IPS DF 6.9 (cell line): ENCODE measurements around the gene GLA.

Experiments
- DNase-seq: peaks from one replicate; pipeline ENCODE4 v3.0.0-alpha.2; 2013; ENCODE audit warnings: low read depth, low spot score
- H3K27ac ChIP-seq: one replicate; pipeline ENCODE4 v1.5.1; 2013; ENCODE audit warnings: low read length, control low read depth
- H3K27me3 ChIP-seq: 2 replicates; pipeline ENCODE4 v1.6.1; 2013; ENCODE audit warnings: mild to moderate bottlenecking, low read length; ENCODE audit not compliant: control insufficient read depth, insufficient read depth
- H3K36me3 ChIP-seq: 2 replicates; pipeline ENCODE4 v1.6.1; 2013; ENCODE audit warnings: low read length; ENCODE audit not compliant: control insufficient read depth, insufficient read depth
- H3K4me1 ChIP-seq: 2 replicates; pipeline ENCODE4 v1.6.1; 2013; ENCODE audit warnings: low read length; ENCODE audit not compliant: control insufficient read depth, insufficient read depth
- H3K4me3 ChIP-seq: 2 replicates; pipeline ENCODE4 v1.5.1; 2013; ENCODE audit warnings: mild to moderate bottlenecking, low read length
- H3K9me3 ChIP-seq: 2 replicates; pipeline ENCODE4 v1.6.1; 2013; ENCODE audit warnings: low read length, inconsistent platforms; ENCODE audit not compliant: control insufficient read depth, insufficient read depth
- WGBS: extraction: QIAGEN DNeasy Blood & Tissue Kit; methylation state at CpG from one replicate; pipeline ENCODE4 v1.1.7; 2013; ENCODE audit warnings: mixed read lengths, missing lambda C conversion rate; ENCODE audit not compliant: insufficient read length, insufficient coverage; 5-methylcytosine and 5-hydroxymethylcytosine counted together

The GLA gene

DNA sequence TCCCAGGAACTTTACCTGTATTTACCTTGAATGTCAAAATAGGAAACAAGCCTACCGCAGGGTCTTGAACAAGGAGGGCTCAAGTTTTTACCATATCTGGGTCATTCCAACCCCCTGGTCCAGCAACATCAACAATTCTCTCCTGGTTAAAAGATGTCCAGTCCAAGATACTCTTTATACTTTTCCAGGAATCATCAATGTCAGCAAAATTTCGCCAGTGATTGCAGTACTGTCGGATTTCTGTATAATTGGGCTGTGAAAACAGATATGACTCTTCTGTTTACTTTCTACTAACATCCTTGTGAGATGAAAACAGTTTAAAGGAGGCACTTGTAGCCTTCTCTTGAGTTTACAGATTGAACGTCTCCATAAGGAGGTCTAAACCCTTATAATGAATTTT, 9.0 kb downstream of the GLA start:
- no peaks in the 10 kb centered on the region for H3K9me3 ChIP-seq
- no peak overlapping the region for H3K27ac ChIP-seq
- no peaks in the 10 kb centered on the region for H3K27me3 ChIP-seq
- H3K4me3 ChIP-seq = no peak overlapping the region
- no peak for DNase-seq
- no peaks in the 10 kb centered on the region for H3K4me1 ChIP-seq
- H3K36me3 ChIP-seq = peaks cover 3% of the 10 kb centered on the region; the same call in 1 of the 2 replicates
- no CpG with 5 or more reads among the region's 4 CpGs for WGBS

DNA sequence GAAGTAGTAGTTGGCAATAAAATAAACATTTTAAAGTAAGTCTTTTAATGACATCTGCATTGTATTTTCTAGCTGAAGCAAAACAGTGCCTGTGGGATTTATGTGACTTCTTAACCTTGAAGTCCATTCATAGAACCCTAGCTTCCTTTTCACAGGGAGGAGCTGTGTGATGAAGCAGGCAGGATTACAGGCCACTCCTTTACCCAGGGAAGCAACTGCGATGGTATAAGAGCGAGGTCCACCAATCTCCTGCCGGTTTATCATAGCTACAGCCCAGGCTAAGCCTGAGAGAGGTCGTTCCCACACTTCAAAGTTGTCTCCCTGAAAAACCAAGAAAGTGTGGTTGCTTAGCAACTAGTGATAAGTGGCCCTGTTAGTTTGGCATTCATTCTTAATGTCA, 9.9 kb downstream of the GLA start:
- Histone ChIP-seq H3K4me3 (no peak overlapping the region), H3K36me3 (peaks cover 5% of the 10 kb centered on the region; the same call in 1 of the 2 replicates), H3K9me3 (no peaks in the 10 kb centered on the region), H3K4me1 (no peaks in the 10 kb centered on the region), H3K27ac (no peak overlapping the region), H3K27me3 (no peaks in the 10 kb centered on the region)
- WGBS = no CpG with 5 or more reads among the region's 4 CpGs
- no peak for DNase-seq

DNA sequence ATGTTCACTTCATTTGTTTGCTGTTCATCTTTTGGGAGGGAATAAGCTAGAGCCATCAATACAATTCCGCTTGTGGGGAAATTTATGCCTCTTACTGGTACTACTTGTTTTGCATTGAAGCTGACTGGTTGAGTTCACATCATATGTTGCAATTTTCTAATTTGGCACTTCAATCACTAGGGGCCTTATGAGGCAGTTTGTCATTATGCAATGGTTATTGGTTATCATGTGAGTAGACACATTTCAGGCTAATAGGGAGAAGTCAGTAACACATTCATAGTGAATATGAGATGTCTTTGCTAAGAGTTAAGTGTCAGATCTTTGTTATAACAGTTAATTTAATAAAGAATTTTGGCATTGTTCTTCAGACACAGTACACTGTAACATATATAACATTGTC, 11.9 kb downstream of the GLA start:
- Histone ChIP-seq H3K27ac (no peak overlapping the region), H3K4me3 (no peak overlapping the region), H3K36me3 (peaks cover 15% of the 10 kb centered on the region; the same call in 1 of the 2 replicates), H3K9me3 (no peaks in the 10 kb centered on the region), H3K4me1 (no peaks in the 10 kb centered on the region), H3K27me3 (no peaks in the 10 kb centered on the region)
- DNase-seq = no peak
- no CpG with 5 or more reads among the region's 1 CpG for WGBS

DNA sequence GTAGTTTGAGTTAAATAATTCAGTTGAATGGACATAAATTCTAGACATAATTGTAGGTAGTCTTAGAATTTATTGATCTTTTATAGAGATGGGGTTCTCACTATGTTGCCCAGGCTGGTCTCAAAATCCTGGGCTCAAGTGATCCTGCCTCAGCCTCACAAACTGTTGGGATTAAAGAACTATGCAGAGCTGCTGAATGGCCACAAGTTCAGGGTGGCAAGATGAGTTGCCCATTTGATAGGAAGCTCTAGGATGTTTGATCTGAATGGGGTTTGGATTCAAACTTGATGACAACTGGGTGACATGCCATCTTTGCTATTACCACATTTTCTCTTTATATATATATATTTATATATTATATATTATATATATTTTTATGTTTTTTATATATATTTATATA, 13.4 kb downstream of the GLA start:
- Histone ChIP-seq H3K27ac (no peak overlapping the region), H3K9me3 (no peaks in the 10 kb centered on the region), H3K4me3 (no peak overlapping the region), H3K4me1 (no peaks in the 10 kb centered on the region), H3K27me3 (no peaks in the 10 kb centered on the region), H3K36me3 (peaks cover 12% of the 10 kb centered on the region; the same call in 1 of the 2 replicates)
- no peak for DNase-seq

DNA sequence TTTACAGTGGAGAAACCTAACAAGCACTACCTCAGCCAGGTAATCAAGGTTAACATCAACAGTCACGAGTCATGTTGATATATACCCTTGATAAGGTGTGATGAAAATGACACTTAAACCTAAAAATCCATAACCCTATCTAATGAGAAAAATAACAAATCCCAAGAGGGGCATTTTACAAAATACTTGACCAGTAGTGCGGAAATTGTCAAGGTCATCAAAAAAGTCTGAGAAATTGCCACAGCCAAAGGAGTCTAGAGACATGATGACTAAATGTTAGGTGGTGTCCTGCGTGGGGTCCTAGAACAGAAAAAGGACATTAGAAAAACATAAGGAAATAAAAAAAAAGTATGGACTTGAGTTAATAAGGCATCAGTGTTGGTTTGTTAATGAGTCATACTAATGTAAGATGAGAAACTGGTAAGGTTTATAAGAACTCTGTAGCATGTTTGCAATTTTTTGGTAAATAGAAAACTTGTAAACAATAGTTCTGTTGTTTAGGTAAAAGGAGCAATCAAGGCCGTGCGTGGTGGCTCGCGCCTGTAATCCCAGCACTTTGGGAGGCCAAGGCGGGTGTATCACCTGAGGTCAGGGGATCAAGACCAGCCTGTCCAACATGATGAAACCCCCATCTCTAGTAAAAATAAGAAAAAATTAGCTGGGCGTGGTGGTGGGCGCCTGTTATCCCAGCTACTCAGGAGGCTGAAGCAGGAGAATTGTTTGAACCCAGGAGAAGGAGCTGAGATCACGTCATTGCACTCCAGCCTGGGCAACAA, 14.0 kb downstream of the GLA start:
- Histone ChIP-seq H3K4me3 (no peak overlapping the region), H3K27ac (no peak overlapping the region), H3K4me1 (no peaks in the 10 kb centered on the region), H3K9me3 (no peaks in the 10 kb centered on the region), H3K27me3 (no peaks in the 10 kb centered on the region), H3K36me3 (peaks cover 12% of the 10 kb centered on the region; the same call in 1 of the 2 replicates)
- no peak for DNase-seq
- WGBS = no CpG with 5 or more reads among the region's 11 CpGs

DNA sequence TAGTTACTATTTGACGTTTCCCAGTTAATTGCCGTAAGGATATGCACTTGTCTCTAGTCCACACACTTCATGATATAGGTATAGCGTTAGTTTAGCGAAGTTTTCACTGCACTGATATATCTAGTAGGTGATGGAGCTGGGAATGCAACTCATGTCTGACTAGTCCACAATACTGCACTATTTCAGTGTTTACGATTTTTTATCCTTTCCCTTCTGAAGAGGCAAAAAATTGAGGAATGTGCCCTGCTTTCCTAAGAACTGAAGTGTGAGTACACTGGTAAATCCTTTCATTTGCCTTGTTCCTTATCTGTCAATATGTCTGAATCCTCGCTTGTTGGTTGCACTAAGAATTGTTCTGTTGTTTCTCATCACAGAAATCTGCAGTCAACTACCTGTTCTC, 15.9 kb downstream of the GLA start:
- no CpG with 5 or more reads among the region's 6 CpGs for WGBS
- Histone ChIP-seq H3K27ac (no peak overlapping the region), H3K4me1 (no peaks in the 10 kb centered on the region), H3K4me3 (peak overlapping the region; percentile 98; the same call in 1 of the 2 replicates), H3K9me3 (no peaks in the 10 kb centered on the region), H3K27me3 (no peaks in the 10 kb centered on the region), H3K36me3 (peaks cover 12% of the 10 kb centered on the region; the same call in 1 of the 2 replicates)
- no peak for DNase-seq

DNA sequence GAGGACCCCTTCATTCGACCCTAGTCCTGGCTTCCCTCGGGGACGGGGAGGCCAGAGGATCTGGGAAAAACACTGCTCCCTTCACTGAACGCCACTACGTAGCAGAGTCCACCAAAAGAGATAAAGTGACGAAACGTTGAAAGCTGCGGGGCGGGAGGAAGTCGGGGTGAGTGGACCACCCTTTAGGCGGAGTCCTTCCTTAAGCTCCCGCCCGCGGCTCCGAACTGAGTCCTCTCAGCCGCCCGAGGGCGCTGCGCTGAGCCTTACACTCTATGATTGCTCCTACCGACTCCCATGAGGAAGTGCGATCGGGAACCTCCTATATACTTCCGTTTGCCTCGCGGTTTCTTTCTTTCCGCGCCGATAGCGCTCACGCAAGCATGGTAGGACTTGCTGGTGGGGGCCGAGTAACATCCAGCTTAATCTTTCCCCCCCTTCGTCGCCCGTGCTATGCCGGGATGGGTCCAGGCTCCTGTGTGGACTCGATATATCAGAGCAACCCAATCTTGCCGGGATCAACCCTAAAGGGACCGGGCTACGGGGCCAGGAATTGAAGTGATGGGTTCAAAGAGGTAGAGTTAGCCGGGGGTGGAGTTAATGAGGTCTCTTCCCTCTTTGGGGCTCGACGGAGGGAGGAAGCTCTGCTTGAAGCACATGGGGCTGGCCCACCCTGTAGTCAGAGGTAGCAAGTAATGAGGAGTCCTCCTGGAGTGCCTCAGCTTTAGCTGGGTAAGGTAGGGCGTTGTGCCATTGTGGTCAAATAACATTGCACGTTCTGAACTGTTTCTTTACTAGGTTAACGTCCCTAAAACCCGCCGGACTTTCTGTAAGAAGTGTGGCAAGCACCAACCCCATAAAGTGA, 16.8 kb downstream of the GLA start, which contains the start of gene RPL36A:
Gene RPL36A (plus strand): TSS at position 348 of the 862 bp plus-strand sequence. CDS start 33 bp downstream, at position 381.
- peaks cover 12% of the 10 kb centered on the region; the same call in 1 of the 2 replicates for H3K36me3 ChIP-seq
- peak; percentile 67 for DNase-seq
- peak within 1 kb of the TSS; percentile 98 for H3K4me3 ChIP-seq
- no peaks in the 10 kb centered on the region for H3K4me1 ChIP-seq
- H3K27me3 ChIP-seq = no peaks in the 10 kb centered on the region
- no peaks in the 10 kb centered on the region for H3K9me3 ChIP-seq
- no peak within 1 kb of the TSS for H3K27ac ChIP-seq
- WGBS = no CpG with 5 or more reads among the region's 47 CpGs

DNA sequence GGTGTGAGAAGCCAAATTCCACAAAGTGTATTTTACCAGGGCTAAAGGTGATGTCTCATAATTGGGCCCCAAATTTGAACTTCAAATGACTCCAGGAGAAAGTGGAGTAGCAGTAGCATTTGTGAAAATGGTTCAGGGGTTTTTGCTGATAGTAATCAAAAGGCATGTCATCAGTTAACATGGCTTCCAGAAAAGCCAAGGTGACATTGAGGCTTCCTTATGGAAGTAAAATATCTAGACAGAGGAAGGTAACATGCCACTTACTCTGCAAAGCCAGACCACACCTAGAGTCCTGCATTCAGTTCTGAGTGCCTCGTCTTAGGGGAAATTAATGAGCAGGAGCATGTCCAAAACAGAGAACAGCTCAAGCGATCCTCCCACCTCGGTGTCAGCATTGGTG, 19.1 kb downstream of the GLA start:
- Histone ChIP-seq H3K9me3 (no peaks in the 10 kb centered on the region), H3K27me3 (no peaks in the 10 kb centered on the region), H3K27ac (no peak overlapping the region), H3K4me3 (no peak overlapping the region), H3K36me3 (peaks cover 12% of the 10 kb centered on the region; the same call in 1 of the 2 replicates), H3K4me1 (no peaks in the 10 kb centered on the region)
- WGBS = no CpG with 5 or more reads among the region's 3 CpGs
- no peak for DNase-seq

DNA sequence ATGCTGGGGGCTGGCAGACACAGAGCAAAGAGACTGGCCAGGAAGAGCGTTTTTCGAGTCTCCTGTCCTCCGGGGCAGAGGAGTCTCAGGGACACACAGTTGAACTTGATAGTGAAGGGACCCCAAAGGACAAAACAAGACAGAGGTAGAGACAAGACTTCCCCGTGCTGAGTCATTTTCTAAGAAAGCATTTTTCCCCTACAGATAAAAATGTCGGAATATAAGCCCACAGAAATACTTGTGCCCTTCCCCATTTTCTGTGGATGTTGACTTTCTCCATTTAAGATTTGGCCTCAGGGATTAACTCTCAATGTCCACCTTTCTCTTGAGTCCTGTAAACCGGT, 21.2 kb downstream of the GLA start:
- Histone ChIP-seq H3K27ac (no peak overlapping the region), H3K9me3 (no peaks in the 10 kb centered on the region), H3K4me3 (no peak overlapping the region)

DNA sequence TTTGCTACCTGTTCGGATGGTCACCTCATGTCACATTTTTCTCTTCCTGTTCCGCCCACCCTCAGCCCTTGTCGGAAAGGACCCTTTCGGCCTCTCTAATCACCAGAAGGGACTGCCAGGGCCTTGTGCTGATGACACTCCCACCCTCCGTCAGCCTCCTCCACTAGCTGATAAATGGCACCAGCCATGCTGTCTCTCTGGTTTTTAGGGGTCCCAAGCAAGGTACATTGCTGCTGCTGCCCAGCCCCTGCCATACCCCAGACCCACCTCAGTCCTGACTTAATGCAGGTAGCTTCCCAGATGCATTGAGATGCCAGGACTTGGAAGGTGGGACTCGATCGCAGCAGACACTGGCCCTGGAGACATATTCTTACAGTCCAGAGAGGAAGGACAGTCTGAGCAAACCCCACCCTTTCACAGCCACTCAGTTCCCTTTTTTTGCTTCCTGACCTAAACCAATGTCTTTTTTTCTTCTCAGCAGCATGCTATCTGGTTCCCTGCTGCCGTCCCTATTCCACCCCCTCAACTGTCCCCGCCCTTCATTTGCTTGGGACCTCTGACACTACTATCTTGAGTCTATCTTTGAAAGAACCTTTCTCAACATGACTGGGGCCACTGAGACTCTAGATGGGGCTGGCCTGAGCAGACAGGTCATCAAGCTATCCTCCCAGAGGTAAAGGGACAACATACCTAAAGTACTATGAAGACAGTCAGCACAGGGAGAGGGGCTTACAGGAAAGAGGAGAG, 21.8 kb downstream of the GLA start, which contains the start of gene BTK:
Gene BTK (minus strand): TSS at position 397 of the 747 bp plus-strand sequence. CDS start 10,907 bp downstream, outside the sequence.
- no peak within 1 kb of the TSS for H3K27ac ChIP-seq
- H3K36me3 ChIP-seq = no peaks in the 10 kb centered on the region
- H3K27me3 ChIP-seq = no peaks in the 10 kb centered on the region
- WGBS = no CpG with 5 or more reads among the region's 9 CpGs
- DNase-seq = no peak
- no peaks in the 10 kb centered on the region for H3K4me1 ChIP-seq
- H3K4me3 ChIP-seq = no peak within 1 kb of the TSS
- H3K9me3 ChIP-seq = no peaks in the 10 kb centered on the region

More for the DNA sequence above, 21.2 kb downstream of the GLA start:
- DNase-seq = no peak
- Histone ChIP-seq H3K27me3 (no peaks in the 10 kb centered on the region), H3K4me1 (no peaks in the 10 kb centered on the region), H3K36me3 (peaks cover 3% of the 10 kb centered on the region; the same call in 1 of the 2 replicates)
- WGBS = no CpG with 5 or more reads among the region's 6 CpGs
